Stimulated activated CD8-positive, alpha-beta memory T cell treated with anti-CD3 and anti-CD28 coated beads, Interleukin-4, amount 100 ng/mL, for 4 hours (primary cell): Measurements from ENCODE around the gene GTF2B.
"Not testable (repeated sequence)": the region's sequence is repeated elsewhere in the genome, so short reads cannot be mapped to it uniquely, and the experiment has no call there.

Experiments used
- DNase-seq, 2 donors: peaks; one replicate each; pipeline ENCODE4 v3.0.0-alpha.2; 2020; ENCODE audit warnings: low read depth in 2 of 2, low spot score in 1 of 2

Gene GTF2B

DNA sequence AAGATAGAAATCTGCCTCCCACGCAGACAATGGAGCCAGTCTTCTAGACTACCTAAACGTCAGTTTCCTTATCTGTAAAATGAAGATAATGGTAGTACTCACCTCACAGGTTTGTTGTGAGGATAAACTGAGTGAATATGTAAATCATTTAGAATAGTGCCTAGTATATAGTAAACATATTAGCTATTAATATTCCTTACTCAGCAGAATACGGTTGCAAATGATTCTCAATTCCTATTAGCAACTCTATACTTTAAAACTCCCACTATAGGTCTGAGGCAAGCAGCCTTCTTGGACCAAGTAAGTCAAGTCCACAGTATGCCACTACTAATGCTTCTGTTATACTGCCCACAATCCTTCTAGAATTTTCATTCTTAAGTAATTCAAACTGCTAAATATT lies 5.4 kb downstream of the GTF2B start:
- no peak for DNase-seq

GRCh38 chr1:88883156-88883555 lies 8.2 kb downstream of the GTF2B start:
- no peak for DNase-seq

DNA sequence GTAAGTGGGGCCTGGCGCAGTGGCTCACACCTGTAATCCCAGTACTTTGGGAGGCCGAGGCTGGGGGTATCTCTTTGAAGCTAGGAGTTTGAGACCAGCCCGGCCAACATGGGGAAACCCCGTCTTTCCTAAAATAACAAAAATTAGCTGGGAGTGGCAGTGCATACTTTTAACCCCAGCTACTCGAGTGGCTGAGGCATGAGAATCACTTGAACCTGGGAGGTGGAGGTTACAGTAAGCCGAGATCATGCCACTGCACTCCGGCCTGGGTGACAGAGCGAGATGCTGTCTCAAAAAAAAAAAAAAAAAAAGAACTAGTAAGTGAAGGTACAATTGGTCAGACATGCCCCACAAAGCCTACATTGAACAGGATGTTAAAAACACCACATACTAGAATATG lies 10.7 kb downstream of the GTF2B start:
- not testable (repeated sequence) for DNase-seq

- DNase-seq: no peak
These were observed 12.6 kb downstream of the GTF2B start for GRCh38 chr1:88878731-88879130.

DNA sequence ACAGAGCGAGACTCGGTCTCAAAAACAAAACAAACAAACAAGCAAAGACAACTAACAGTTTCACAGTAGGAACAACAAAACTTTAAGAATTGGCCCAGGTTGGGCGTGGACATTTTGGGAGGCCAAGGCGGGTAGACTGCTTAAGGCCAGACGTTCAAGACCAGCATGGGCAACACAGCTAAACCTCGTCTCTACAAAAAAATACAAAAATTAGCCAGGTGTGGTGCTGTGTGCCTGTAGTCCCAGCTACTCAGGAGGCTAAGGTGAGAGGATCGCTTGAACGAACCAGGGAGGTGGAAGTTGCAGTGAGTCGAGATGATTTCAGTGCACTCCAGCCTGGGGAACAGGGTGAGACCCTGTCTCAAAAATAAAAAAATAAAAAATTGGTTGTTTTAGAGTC lies 13.5 kb downstream of the GTF2B start:
- DNase-seq: no peak

GRCh38 chr1:88877382-88877825 lies 14.0 kb downstream of the GTF2B start:
- no peak for DNase-seq

DNA sequence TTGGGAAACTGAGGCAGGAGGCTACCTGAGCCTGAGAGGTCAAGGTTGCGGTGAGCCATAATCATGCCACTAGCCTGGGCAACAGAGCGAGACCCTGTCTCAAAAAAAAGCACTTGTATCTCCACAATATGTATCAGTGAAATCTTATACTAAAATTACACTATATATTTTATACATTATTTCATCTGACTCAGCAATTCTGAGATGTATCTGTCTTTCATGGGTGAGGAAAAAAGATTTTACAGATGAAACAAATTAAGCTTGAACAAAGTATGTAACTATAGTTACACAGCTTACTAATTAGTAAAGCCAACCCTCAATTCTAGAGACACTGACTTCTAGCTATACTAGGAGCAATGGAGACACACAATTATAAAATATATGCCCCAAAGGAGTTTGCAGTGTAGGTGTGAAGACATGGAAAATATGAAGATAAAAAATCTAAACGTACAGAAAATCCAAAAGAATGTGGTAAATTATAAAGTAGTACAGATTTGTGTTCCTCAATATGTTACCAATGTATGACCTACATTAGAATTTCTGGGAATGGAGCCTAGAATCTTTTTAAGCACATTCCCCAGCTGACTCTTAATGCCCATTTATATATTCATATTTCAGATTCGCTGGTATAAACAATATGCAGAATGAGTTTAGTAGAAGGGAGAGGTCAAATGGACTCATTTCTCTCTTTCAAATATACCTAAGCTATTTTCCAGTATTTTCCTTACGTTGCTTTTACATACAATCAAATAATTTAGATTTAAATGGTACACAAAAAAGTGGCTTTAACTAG lies 14.6 kb downstream of the GTF2B start:
- DNase-seq: no peak

DNA sequence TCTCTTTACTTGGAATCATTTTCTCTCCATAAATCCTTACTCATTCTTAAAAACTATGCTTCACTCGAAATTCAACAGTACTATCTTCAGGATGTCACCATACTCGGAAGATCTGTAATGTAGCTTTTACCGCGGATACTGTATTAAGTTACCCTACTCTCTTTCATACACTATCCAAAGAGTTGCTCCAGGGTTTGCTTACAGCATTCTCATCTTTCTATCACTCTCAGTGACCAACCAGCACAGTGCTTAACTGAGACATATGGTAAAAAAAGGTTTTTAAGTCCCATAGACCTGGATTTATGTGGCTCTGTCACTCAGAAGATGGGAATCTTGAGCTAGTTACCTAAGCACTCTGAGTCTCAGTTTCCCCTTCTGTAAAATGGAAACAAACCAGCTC lies 15.8 kb downstream of the GTF2B start:
- DNase-seq: no peak

DNA sequence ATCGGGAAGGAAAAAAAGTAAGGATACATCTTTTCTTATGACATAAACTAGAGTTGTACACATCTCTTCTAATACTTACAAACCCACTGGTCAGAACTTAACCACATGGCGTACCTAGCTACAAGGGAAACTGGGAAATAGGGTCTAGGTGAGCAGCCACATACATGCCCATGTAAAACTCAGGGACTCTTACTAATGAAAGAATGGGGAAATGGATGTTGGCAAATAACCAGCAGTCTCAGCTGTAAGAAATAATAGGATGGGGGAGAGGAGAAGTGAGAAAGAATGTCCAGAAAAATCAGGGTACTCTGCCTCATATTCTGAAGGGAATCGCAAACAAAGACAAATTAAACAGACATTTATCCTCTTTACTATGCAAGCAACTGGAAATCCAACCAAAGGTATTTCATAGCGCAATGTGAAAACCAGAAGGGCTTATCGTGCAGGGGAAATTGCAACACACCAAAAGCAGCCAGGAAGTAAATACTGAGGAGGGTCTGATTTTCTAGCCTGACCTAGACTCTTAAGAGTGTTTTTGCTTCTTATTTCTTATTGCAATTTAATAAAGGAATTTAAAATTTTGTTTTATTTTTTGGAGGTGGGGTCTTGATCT lies 17.5 kb downstream of the GTF2B start:
- no peak for DNase-seq

- DNase-seq: not testable (repeated sequence)
These were observed 21.7 kb downstream of the GTF2B start for GRCh38 chr1:88869644-88870043.

DNA sequence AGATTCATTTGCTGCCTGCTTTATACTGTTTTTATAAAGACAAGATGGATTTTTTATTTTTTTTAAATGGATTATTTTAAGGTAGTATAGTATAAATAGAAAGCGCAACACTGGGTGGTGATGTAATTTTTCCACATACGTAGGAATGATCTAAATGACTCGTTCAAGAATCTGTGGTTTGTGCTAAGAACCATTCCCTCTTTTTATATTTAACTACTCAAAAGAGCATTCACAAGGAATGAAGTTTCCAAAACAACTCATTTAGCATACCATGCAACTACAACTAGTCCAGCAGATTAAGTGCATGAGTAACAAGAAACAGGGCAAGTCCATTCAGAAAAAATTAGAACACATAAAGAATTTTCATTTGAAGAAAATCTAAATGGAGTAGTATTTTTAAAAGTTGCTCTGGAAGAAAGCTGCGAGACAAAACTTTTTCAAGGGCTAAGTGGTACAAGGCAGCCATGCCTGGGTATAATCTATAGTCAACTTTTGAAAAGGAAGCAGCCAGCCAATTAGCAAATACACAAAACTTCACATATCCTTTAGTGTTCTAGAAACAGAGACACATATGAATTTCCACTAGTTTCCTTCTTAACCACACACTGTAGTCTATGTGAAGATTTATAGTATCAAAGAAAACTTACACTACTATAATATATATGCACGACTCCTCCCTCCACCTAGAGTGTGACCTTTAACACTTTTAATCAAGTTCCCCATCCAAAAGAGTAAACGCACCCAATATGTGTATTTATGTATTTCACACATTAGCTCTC lies 23.4 kb downstream of the GTF2B start:
- DNase-seq: no peak

GRCh38 chr1:88851303-88852063 lies 39.9 kb downstream of the GTF2B start:
- DNase-seq: no peak

DNA sequence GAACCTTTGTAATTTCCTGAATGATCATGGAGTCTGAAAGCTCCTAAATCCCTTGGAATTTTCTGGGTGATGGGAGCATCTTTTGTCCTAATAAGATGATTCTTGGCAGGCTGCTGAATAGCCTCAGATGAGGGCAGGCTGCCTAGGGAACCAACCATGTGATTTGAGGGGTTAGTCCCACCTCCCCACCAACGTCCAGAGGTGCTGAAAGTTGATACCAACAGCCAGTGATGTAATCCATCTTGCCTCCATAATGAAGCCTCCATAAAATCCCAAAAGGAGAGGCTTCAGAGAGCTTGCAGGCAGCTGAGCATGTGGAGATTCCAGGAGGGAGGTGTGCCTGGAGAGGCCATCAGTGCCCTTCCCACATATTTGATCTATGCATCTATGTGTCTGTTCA lies 43.7 kb downstream of the GTF2B start:
- DNase-seq: no peak

DNA sequence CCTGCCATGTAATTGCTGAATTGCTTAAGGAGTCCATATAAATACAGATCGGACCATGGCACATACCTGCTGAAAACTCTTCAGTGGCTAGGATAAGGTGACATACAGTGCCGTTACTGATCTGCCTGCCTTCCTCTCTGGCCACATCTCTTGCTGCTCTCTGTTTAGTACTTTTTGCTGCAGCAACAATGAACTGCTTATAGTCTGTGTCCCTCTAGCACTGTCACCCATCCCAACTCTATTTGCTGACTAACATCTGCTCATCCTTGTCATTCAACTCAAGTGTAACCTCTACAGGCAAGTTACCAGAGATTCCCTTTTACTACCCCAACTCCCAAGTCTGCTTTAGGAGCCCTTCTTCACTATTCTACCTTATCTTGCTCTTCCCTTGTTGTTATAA lies 65.6 kb downstream of the GTF2B start:
- no peak for DNase-seq

DNA sequence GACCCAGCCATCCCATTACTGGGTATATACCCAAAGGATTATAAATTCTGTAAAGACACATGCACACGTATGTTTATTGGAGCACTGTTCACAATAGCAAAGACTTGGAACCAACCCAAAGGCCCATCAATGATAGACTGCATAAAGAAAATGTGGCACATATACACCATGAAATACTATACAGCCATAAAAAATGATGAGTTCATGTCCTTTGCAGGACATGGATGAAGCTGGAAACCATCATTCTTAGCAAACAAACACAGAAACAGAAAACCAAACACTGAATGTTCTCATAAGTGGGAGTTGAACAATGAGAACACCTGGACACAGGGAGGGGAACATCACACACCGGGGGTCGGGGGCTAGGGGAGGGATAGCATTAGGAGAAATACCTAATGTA lies 71.7 kb downstream of the GTF2B start:
- DNase-seq: not testable (repeated sequence)

- no peak for DNase-seq
These were observed 77.9 kb downstream of the GTF2B start for GRCh38 chr1:88813471-88813870.

DNA sequence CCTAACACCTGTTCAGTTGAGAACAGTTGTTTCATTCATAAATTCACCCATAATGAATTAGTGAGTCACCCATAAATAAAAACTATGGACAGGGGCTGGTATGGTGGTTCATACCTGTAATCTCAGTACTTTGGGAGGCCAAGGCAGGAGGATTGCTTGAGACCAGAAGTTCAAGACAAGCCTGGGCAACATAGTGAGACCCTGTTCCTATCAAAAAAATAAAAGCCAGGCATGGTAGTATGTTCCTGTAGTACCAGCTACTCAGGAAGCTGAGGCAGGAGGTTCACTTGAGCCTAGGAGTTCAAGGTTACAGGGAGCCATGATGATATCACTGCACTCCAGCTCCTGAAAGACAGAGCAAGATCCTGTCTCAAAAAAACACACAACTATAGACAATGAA lies 79.0 kb downstream of the GTF2B start:
- DNase-seq: no peak

DNA sequence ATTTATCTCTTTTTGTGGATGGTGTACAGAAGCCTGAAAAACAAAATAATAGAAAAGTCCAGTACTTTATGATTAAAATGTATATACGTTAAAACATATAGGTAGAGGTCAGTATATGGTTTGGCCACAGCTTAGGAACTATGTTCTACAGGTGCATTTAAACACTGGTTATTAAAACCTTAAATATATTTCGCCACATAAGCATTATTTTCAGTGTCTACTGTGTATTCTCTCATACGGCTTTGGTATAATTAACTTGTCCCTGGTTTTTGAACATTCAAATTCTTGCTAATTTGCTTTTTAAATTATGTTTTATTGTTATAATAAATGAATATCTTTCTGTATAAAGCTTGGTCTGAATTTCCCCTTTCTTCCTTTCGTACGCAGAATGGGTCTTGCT lies 87.9 kb downstream of the GTF2B start:
- no peak for DNase-seq

DNA sequence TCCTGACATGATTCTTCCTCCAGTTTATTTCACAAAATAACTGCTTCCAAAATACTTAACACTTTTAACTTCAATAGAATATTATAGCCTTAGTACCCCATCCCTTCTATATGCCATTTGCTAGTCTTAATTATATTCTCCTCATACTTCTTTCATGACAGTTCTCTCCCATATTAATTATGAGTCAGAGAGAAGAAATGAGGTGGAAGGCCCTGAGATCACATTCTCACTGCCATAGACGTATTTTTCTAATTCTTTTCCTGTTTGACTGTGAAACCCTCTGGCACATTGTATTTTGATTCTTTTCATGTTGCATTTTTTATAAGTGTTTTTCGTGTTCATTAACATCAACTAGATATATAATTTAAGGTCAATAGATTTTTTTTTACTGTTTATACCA lies 88.4 kb downstream of the GTF2B start:
- no peak for DNase-seq
